ENCODE measurements around the gene KARS1.

Gene KARS1

DNA sequence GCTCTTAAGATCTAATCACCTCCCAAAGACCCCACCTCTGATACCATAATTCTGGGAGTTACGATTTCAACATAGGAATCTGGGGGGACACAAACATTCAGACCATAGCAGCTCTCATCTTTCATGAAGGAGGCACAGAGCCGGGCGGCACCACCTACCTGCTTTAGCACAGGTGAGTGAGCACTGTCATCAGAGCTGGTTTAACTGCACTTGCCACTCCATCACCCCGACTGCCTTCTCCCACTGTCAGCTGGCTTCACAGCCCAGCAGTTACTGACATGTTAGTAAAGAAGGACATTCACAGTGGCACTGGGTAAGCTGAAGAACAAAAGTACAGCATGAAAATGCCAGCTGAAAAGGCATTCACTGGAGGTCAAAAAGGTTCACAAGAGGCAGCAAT is 58.7 kb downstream of the KARS1 start:
- no peak for DNase-seq (ENCODE audit: low spot score)
- Mint-ChIP-seq H3K27ac (no peak overlapping the region), H3K36me3 (ENCODE audit: low read depth) (no peaks in the 10 kb centered on the region), H3K9me3 (no peaks in the 10 kb centered on the region), H3K27me3 (ENCODE audit: low read depth) (no peaks in the 10 kb centered on the region), H3K4me1 (ENCODE audit: low read depth) (no peaks in the 10 kb centered on the region), H3K4me3 (no peak overlapping the region)

DNA sequence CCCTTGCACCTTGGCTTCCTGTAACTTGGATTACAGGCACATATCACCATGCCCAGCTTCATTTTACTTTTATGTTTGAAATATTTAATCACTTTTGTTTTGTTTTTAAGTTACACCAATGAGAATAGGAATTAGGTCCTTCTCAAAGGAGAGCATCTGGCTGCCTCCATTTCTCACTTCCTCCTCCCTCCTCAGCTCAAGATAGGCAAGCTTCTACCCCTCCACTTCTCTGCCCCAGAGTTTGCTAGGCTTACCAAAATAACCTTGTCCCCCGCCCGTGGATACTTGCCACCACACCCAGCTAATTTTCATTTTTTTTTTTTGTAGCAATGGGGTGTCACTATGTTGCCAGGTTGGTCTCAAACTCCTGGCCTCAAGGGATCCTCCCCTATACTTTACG is 63.4 kb downstream of the KARS1 start:
- Mint-ChIP-seq H3K9me3 (no peaks in the 10 kb centered on the region), H3K27me3 (ENCODE audit: low read depth) (no peaks in the 10 kb centered on the region), H3K36me3 (ENCODE audit: low read depth) (peaks cover 6% of the 10 kb centered on the region), H3K27ac (no peak overlapping the region), H3K4me3 (no peak overlapping the region), H3K4me1 (ENCODE audit: low read depth) (no peaks in the 10 kb centered on the region)
- DNase-seq (ENCODE audit: low spot score) = no peak

DNA sequence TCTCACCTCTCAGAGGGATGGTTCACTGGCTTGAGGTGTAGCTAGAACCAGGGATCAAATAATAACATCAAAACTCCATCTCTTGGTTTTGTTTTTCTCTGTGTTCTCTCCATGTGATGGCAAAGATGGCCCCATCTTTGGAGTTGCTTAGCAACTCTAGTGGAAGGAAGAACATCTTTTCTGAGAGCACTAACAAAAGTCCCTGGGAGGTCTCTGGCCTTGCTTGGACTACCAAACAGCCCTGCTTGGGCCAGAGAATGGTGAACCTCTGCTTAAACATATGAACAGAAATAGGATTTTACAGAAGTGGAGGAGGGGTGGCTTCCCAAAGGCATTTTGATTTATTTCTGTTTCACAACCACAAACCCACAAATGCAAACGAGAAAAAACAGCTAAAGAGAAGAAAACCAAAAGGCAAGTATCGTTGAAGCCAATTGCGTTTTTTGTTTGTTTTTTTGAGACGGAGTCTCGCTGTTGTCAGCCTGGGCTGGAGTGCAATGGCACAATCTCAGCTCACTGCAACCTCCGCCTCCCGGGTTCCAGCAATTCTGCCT is 68.1 kb downstream of the KARS1 start:
- H3K36me3 Mint-ChIP-seq (ENCODE audit: low read depth) = peaks cover 23% of the 10 kb centered on the region

DNA sequence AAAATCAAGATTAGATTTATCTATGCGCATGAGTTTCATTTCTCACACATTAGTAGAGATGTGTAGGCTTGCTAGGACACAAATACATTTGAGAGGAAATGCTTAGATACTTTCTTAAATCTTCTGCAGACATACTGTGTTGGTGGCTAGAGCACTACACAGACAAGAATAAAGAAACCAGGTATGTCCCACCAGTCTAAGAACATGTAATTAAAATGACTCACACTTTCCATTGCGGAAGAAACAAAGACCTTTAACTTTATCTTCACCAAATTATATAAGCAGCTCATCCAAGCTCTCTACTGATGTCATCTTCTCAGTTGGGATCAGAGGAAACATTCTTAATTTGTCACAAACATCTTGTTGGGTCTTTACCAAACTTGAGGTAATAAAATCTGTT is 68.7 kb downstream of the KARS1 start:
- Mint-ChIP-seq H3K4me1 (ENCODE audit: low read depth) (peaks cover 5% of the 10 kb centered on the region), H3K27ac (no peak overlapping the region), H3K36me3 (ENCODE audit: low read depth) (peaks cover 26% of the 10 kb centered on the region), H3K9me3 (no peaks in the 10 kb centered on the region), H3K4me3 (no peak overlapping the region), H3K27me3 (ENCODE audit: low read depth) (no peaks in the 10 kb centered on the region)
- DNase-seq (ENCODE audit: low spot score) = no peak

More for the DNA sequence above, 68.1 kb downstream of the KARS1 start:
- no peaks in the 10 kb centered on the region for H3K9me3 Mint-ChIP-seq
- DNase-seq (ENCODE audit: low spot score) = no peak
- peaks cover 5% of the 10 kb centered on the region for H3K4me1 Mint-ChIP-seq (ENCODE audit: low read depth)
- no peak overlapping the region for H3K4me3 Mint-ChIP-seq
- no peaks in the 10 kb centered on the region for H3K27me3 Mint-ChIP-seq (ENCODE audit: low read depth)
- H3K27ac Mint-ChIP-seq = no peak overlapping the region

- peaks cover 5% of the 10 kb centered on the region for H3K4me1 Mint-ChIP-seq (ENCODE audit: low read depth)
- no peak for DNase-seq (ENCODE audit: low spot score)
- H3K27ac Mint-ChIP-seq = no peak overlapping the region
- no peaks in the 10 kb centered on the region for H3K27me3 Mint-ChIP-seq (ENCODE audit: low read depth)
- H3K9me3 Mint-ChIP-seq = no peaks in the 10 kb centered on the region
- peaks cover 30% of the 10 kb centered on the region for H3K36me3 Mint-ChIP-seq (ENCODE audit: low read depth)
- H3K4me3 Mint-ChIP-seq = no peak overlapping the region
Observed at GRCh38 chr16:75578212-75578611, 69.3 kb downstream of the KARS1 start.
